Right atrium auricular region (tissue), 2 donors: ENCODE data around the gene DNAJC21. TPM values are rescaled to one million over a fixed set of nuclear protein-coding genes. Genes with fewer than 3 reads are reported as not detected.
A peak's percentile ranks its signal among the peaks of the same experiment; 100 is the strongest.

Source experiments
- DNase-seq: peaks from one replicate; pipeline ENCODE4 v3.0.0-alpha.2; 2019; ENCODE audit warnings: low spot score
- H3K27ac ChIP-seq, 2 donors: fragments of 200-600 bp; sonication (generic); 1 replicate in 1 of 2; 2 replicates in 1 of 2; pipeline ENCODE4 v1.5.1; 2016 to 2019
- H3K27me3 ChIP-seq, 2 donors: fragments of 200-600 bp; sonication (generic); one replicate each; pipeline versions ENCODE4 v1.5.1 to v1.6.0; 2017 to 2019
- H3K36me3 ChIP-seq: fragments of 200-600 bp; sonication (generic); one replicate; pipeline ENCODE4 v1.5.1; 2016
- H3K4me1 ChIP-seq, 2 donors: fragments of 200-600 bp; sonication (generic); one replicate each; pipeline versions ENCODE4 v1.5.1 to v1.6.0; 2017 to 2019
- H3K4me3 ChIP-seq, 2 donors: fragments of 200-600 bp; sonication (generic); 1 replicate in 1 of 2; 2 replicates in 1 of 2; pipeline ENCODE4 v1.5.1; 2017 to 2019; ENCODE audit warnings: mild to moderate bottlenecking in 1 of 2, moderate library complexity in 1 of 2
- H3K9me3 ChIP-seq, 2 donors: fragments of 200-600 bp; sonication (generic); one replicate each; pipeline ENCODE4 v1.5.1; 2019
- total RNA-seq, 2 donors: library from RNA; depleted of rRNA; stranded (reverse); fragments of >200 nt; gene quantifications; one replicate each; pipeline ENCODE4 v1.1.0, GENCODE V29; 2016
- TF ChIP-seq, protein P1 (sequence below), 2 donors: fragments of 200-600 bp; sonication (generic); IDR thresholded peaks; one replicate each; pipeline ENCODE4 v1.5.1; 2019; ENCODE audit warnings: antibody characterized with exemption in 2 of 2

Gene DNAJC21
- total RNA-seq, 2 donors from 2014 or later, result 39.1 to 50.8 TPM

DNA sequence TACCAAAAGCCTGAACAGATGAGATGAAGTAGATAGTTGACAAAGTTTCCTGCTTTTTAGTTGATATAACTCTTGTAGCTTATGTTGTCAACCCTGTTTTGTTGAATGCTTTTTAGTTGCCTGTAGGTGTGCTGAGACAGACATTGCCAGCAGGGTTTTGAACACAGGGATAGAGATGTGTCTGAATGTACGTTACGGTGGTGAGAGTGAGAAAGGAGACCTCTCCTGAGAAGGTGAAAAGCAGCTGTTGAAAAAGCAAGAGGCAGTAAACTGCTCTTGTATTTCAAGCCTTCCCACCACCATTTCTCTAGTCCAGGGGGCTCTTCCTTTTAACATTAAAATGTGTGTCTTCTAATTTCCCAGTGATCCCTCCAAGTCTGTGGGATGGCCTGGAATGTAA is 14.7 kb downstream of the DNAJC21 start:
- H3K9me3 ChIP-seq, result no peaks in the 10 kb centered on the region
- no peaks in the 10 kb centered on the region for H3K4me1 ChIP-seq
- H3K36me3 ChIP-seq, result peaks cover 52% of the 10 kb centered on the region
- TF ChIP-seq, protein P1, sequence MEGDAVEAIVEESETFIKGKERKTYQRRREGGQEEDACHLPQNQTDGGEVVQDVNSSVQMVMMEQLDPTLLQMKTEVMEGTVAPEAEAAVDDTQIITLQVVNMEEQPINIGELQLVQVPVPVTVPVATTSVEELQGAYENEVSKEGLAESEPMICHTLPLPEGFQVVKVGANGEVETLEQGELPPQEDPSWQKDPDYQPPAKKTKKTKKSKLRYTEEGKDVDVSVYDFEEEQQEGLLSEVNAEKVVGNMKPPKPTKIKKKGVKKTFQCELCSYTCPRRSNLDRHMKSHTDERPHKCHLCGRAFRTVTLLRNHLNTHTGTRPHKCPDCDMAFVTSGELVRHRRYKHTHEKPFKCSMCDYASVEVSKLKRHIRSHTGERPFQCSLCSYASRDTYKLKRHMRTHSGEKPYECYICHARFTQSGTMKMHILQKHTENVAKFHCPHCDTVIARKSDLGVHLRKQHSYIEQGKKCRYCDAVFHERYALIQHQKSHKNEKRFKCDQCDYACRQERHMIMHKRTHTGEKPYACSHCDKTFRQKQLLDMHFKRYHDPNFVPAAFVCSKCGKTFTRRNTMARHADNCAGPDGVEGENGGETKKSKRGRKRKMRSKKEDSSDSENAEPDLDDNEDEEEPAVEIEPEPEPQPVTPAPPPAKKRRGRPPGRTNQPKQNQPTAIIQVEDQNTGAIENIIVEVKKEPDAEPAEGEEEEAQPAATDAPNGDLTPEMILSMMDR (IDR thresholded peaks at IDR 0.05), result no peak
- H3K27me3 ChIP-seq, result no peaks in the 10 kb centered on the region
- DNase-seq, result no peak
- H3K27ac ChIP-seq, result peak overlapping the region; percentile 70 to 86
- no peak overlapping the region for H3K4me3 ChIP-seq

DNA sequence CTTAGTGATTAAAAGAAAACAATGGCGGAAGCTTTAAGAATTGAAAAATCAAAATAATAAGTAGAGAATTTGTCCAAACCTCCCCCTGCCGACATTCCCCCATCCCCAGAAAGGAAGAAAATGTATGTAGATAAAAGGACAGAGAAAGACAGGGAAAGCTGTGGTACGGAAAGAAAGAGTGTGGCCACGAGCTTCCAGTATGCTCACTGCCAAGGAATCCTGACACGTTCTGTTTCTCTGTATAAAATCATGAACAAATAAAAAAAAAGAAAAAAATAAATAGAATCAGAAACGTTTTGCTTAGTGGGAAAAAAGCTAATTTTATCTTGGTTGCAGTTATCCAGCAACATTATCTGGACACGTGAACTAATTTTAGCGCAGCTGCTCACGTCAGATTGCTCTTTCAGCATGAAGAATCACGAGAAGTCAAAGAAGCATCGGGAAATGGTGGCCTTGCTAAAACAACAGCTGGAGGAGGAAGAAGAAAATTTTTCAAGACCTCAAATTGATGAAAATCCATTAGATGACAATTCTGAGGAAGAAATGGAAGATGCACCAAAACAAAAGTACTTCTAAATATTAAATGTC is 15.2 kb downstream of the DNAJC21 start:
- H3K4me1 ChIP-seq, result no peaks in the 10 kb centered on the region
- no peak overlapping the region for H3K4me3 ChIP-seq
- H3K9me3 ChIP-seq, result no peaks in the 10 kb centered on the region
- no peak for DNase-seq
- peak overlapping the region; percentile 70 to 86 for H3K27ac ChIP-seq
- no peaks in the 10 kb centered on the region for H3K27me3 ChIP-seq
- peaks cover 55% of the 10 kb centered on the region for H3K36me3 ChIP-seq
- TF ChIP-seq, protein P1 (IDR thresholded peaks at IDR 0.05), result no peak

DNA sequence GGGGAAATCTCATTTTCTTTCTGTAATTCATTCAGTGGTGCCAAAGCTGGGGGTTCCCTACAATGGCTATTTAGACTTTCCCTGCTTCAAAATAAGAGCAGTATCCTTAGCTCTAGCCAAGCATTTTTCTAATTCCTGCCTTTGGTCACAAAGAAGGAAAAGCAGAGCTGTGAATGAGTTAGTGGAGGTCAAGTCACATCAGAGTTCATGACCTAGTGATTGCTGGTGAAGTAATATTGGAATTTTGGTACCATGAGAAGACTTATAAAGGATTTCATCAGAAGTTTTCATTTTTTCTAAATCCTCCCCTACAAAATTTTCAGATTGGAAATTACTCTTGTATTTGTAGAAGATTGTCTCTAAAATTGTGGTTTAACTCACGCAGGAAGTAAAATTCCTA is 28.0 kb downstream of the DNAJC21 start:
- H3K9me3 ChIP-seq, result no peaks in the 10 kb centered on the region
- TF ChIP-seq, protein P1 (IDR thresholded peaks at IDR 0.05), result no peak
- H3K4me3 ChIP-seq, result no peak overlapping the region
- DNase-seq, result no peak
- no peaks in the 10 kb centered on the region for H3K27me3 ChIP-seq
- H3K27ac ChIP-seq, result peak overlapping the region in 1 of 2 donors; percentile 40
- H3K36me3 ChIP-seq, result peaks cover 17% of the 10 kb centered on the region
- no peaks in the 10 kb centered on the region for H3K4me1 ChIP-seq

DNA sequence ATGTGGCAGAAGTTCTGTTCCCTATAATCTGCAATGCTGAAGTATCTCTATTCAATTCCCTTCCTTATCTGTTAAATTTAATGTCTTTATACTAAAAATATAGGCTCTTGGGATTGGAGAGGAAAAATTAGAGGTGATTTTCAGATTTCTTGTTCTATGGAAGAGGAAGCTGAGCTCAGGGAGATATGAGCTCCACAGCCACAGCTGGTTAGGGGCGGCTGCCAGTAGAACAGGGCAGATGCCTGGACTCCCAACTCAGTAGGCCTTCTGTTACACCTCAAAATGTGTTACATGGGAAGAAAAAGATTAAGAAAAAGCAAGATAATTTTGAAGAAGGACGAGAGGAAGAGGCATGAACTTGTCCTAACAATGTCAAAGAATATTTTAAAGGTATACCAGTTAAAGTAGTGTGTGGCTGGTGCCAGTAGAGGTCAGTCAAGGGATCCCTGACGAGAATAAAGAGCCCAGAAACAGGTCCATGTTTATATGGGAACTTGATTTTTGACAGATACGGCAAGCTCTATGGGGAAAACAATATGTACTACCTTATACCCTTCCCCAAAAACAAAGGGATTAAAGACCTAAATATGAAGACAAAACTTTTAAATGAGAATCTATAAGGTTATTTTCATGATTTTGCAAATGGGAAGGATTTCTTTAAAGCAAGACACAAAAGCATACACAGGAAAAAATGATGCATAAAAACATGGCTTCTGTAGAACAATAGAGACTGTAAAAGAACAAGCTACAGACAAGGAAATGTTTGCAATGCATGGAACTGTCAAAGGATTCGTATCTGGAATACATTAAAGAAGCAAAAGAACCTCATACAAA is 28.7 kb downstream of the DNAJC21 start:
- TF ChIP-seq, protein P1 (IDR thresholded peaks at IDR 0.05), result peak in 1 of 2 donors; percentile 61
- Histone ChIP-seq H3K4me3 (no peak overlapping the region), H3K27me3 (no peaks in the 10 kb centered on the region), H3K4me1 (no peaks in the 10 kb centered on the region), H3K9me3 (no peaks in the 10 kb centered on the region), H3K27ac (peak overlapping the region in 1 of 2 donors; percentile 40), H3K36me3 (peaks cover 16% of the 10 kb centered on the region)
- no peak for DNase-seq

DNA sequence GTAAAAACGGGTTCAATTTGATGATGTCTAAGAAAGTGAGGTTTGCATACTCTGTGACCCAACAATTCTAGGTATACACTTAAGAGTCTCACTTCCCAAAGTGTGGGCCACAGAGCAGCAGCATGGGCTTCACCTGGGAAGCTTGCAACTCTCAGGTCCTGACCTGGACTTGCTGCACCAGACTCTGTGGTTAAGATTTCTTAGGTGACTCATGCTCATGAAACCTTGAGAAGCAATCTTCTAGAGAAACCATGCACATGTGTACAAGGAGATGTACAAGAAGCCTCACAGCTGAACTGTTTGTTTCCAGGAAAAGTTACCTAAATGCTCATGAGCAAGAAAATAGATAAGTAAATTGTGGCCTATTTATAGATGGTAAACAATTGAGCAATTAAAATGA is 30.0 kb downstream of the DNAJC21 start:
- no peak for DNase-seq
- Histone ChIP-seq H3K9me3 (no peaks in the 10 kb centered on the region), H3K4me1 (no peaks in the 10 kb centered on the region), H3K36me3 (peaks cover 12% of the 10 kb centered on the region), H3K27me3 (no peaks in the 10 kb centered on the region), H3K4me3 (no peak overlapping the region), H3K27ac (no peak overlapping the region)
- TF ChIP-seq, protein P1 (IDR thresholded peaks at IDR 0.05), result no peak
